CD14-positive monocyte (primary cell): Measurements from ENCODE around the gene PATE4. TPM values are rescaled to one million over a fixed set of nuclear protein-coding genes. Genes with fewer than 3 reads are reported as not detected.

Experiments used
- DNase-seq, 3 donors: peaks; one replicate each; pipeline ENCODE4 v3.0.0-alpha.2; 2011 to 2022
- H2AFZ ChIP-seq: 2 replicates; pipeline ENCODE4 v1.6.0; 2012; ENCODE audit warnings: mild to moderate bottlenecking, low read depth, low read length, inconsistent platforms; ENCODE audit not compliant: insufficient read depth, poor library complexity, severe bottlenecking
- H3K27ac ChIP-seq, 2 donors: 1 replicate in 1 of 2; 2 replicates in 1 of 2; pipeline ENCODE4 v1.5.1; 2012 to 2013; ENCODE audit warnings: low read length in 2 of 2, control low read depth in 1 of 2, inconsistent platforms in 1 of 2, low read depth in 1 of 2, mild to moderate bottlenecking in 1 of 2
- H3K27me3 ChIP-seq, 2 donors: one replicate each; pipeline versions ENCODE4 v1.6.0 to v1.6.1; 2011 to 2013; ENCODE audit warnings: low read length in 2 of 2; ENCODE audit not compliant: control insufficient read depth in 2 of 2, insufficient read depth in 2 of 2
- H3K36me3 ChIP-seq, 2 donors: replicated peaks in 1 of 2; 1 replicate in 1 of 2; 2 replicates in 1 of 2; pipeline versions ENCODE4 v1.5.1 to v1.6.1; 2012 to 2013; ENCODE audit warnings: low read length in 2 of 2, control low read depth in 1 of 2, inconsistent platforms in 1 of 2, mild to moderate bottlenecking in 1 of 2; ENCODE audit not compliant: insufficient read depth in 2 of 2, control insufficient read depth in 1 of 2
- H3K4me1 ChIP-seq, 2 donors: 1 replicate in 1 of 2; 2 replicates in 1 of 2; pipeline versions ENCODE4 v1.5.1 to v1.6.1; 2012 to 2013; ENCODE audit warnings: low read length in 2 of 2, control low read depth in 1 of 2, inconsistent platforms in 1 of 2, mild to moderate bottlenecking in 1 of 2, moderate library complexity in 1 of 2; ENCODE audit not compliant: insufficient read depth in 2 of 2, control insufficient read depth in 1 of 2
- H3K4me2 ChIP-seq: replicated peaks from 2 replicates; pipeline ENCODE3; 2012; ENCODE audit warnings: low read length, moderate library complexity, mild to moderate bottlenecking; ENCODE audit not compliant: poor library complexity, severe bottlenecking; ENCODE audit errors: extremely low read depth
- H3K4me3 ChIP-seq, 3 experiments: fragments of 200-600 bp in 1 of 3; sonication (generic) in 1 of 3; replicated peaks in 1 of 3; 1 replicate in 2 of 3; 2 replicates in 1 of 3; pipeline ENCODE4 v1.5.1; 2011 to 2013; ENCODE audit warnings: low read length in 3 of 3, mild to moderate bottlenecking in 3 of 3, control low read depth in 2 of 3, low read depth in 2 of 3, inconsistent platforms in 1 of 3, moderate library complexity in 1 of 3
- H3K79me2 ChIP-seq: 2 replicates; pipeline ENCODE4 v1.6.0; 2012; ENCODE audit warnings: mild to moderate bottlenecking, control low read depth, inconsistent platforms, low read length, moderate library complexity; ENCODE audit not compliant: insufficient read depth
- H3K9ac ChIP-seq: 2 replicates; pipeline ENCODE4 v1.6.0; 2017; ENCODE audit warnings: low read length, mild to moderate bottlenecking; ENCODE audit not compliant: insufficient read depth, poor library complexity, severe bottlenecking
- H3K9me3 ChIP-seq, 2 donors: replicated peaks in 1 of 2; 1 replicate in 1 of 2; 2 replicates in 1 of 2; pipeline versions ENCODE4 v1.5.1 to v1.6.1; 2012 to 2013; ENCODE audit warnings: low read length in 2 of 2, control low read depth in 1 of 2; ENCODE audit not compliant: control insufficient read depth in 1 of 2, insufficient read depth in 1 of 2
- H4K20me1 ChIP-seq: 2 replicates; pipeline ENCODE4 v1.6.0; 2012; ENCODE audit warnings: mild to moderate bottlenecking, low read length, control low read depth, moderate library complexity; ENCODE audit not compliant: insufficient read depth
- H3K27ac Mint-ChIP-seq, 7 donors: one replicate each; pipeline ENCODE4 v1.8.0; 2020; ENCODE audit warnings: mild to moderate bottlenecking in 7 of 7, mixed read lengths in 7 of 7, moderate library complexity in 6 of 7, inconsistent platforms in 2 of 7
- H3K27me3 Mint-ChIP-seq, 3 donors: one replicate each; pipeline ENCODE4 v1.8.0; 2021 to 2022; ENCODE audit warnings: low read depth in 3 of 3, mild to moderate bottlenecking in 3 of 3, mixed read lengths in 3 of 3, moderate library complexity in 3 of 3, inconsistent platforms in 1 of 3
- H3K36me3 Mint-ChIP-seq, 2 donors: one replicate each; pipeline ENCODE4 v1.8.0; 2020; ENCODE audit warnings: mixed read lengths in 2 of 2, inconsistent platforms in 1 of 2, mild to moderate bottlenecking in 1 of 2
- H3K4me1 Mint-ChIP-seq: one replicate; pipeline ENCODE4 v1.8.0; 2020; ENCODE audit warnings: mild to moderate bottlenecking, mixed read lengths
- H3K4me3 Mint-ChIP-seq, 2 donors: one replicate each; pipeline ENCODE4 v1.8.0; 2020; ENCODE audit warnings: mild to moderate bottlenecking in 2 of 2, mixed read lengths in 2 of 2, moderate library complexity in 1 of 2
- H3K9me3 Mint-ChIP-seq, 7 donors: one replicate each; pipeline ENCODE4 v1.8.0; 2020 to 2022; ENCODE audit warnings: mixed read lengths in 7 of 7, mild to moderate bottlenecking in 6 of 7, moderate library complexity in 6 of 7, inconsistent platforms in 2 of 7
- CTCF ChIP-seq: fragments of 200-600 bp; IDR thresholded peaks from one replicate; pipeline ENCODE4 v1.8.0; 2022; ENCODE audit warnings: antibody characterized with exemption, mild to moderate bottlenecking
- WGBS: methylation state at CpG from one replicate; pipeline ENCODE4 v1.1.5; 2013; ENCODE audit warnings: missing lambda C conversion rate; ENCODE audit not compliant: insufficient coverage; 5-methylcytosine and 5-hydroxymethylcytosine counted together
- intact Hi-C, 2 donors: fragments of 100-400 bp; cut with micrococcal nuclease; formaldehyde crosslinking; loops; one replicate each; pipeline versions ENCODE4 v1.15.0 to v1.15.1; 2023
- polyA plus RNA-seq, 3 donors: library from polyadenylated mRNA; depleted of rRNA in 1 of 3; unstranded in 2 of 3; stranded (reverse) in 1 of 3; fragments of 300-500 nt in 2 of 3; fragments of >200 nt in 1 of 3; fragmentation: Illumina TruSeq in 2 of 3; gene quantifications; 1 replicate in 2 of 3; 2 replicates in 1 of 3; pipeline ENCODE4 v1.2.3, GENCODE V29; 2012 to 2021

Gene PATE4
- polyA plus RNA-seq, 3 donors, result not detected

- Mint-ChIP-seq H3K36me3 (no peaks in the 10 kb centered on the region), H3K4me1 (peaks cover 1% of the 10 kb centered on the region), H3K9me3 (peaks cover 9 to 20% (median 11%) of the 10 kb centered on the region in 7 donors), H3K4me3 (no peak overlapping the region), H3K27me3 (peaks cover 0 to 6% (median 4%) of the 10 kb centered on the region in 3 donors), H3K27ac (no peak overlapping the region)
- Histone ChIP-seq H3K27me3 (no peaks in the 10 kb centered on the region), H3K4me3 (no peak overlapping the region), H3K4me1 (no peaks in the 10 kb centered on the region), H3K36me3 (no peaks in the 10 kb centered on the region), H3K9ac (no peak overlapping the region), H3K79me2 (no peaks in the 10 kb centered on the region), H4K20me1 (no peaks in the 10 kb centered on the region), H3K9me3 (peaks cover 9% of the 10 kb centered on the region in 2 donors), H3K27ac (no peak overlapping the region), H3K4me2 (no peak overlapping the region), H2AFZ (no peak overlapping the region)
- intact Hi-C loops, result no loop called here
- DNase-seq, result no peak
- TF ChIP-seq CTCF, result no peak
Observed at GRCh38 chr11:125872138-125872491, 39.0 kb downstream of the PATE4 start.

- 90% methylated on average over 2 of the region's 20 CpGs for WGBS
- no peaks in the 10 kb centered on the region for H3K79me2 ChIP-seq
- H3K36me3 ChIP-seq, result no peaks in the 10 kb centered on the region
- H3K27me3 ChIP-seq, result no peaks in the 10 kb centered on the region
- no peak overlapping the region for H3K27ac Mint-ChIP-seq
- H4K20me1 ChIP-seq, result no peaks in the 10 kb centered on the region
- intact Hi-C loops, result no loop called here
- H3K27ac ChIP-seq, result no peak overlapping the region
- peaks cover 9% of the 10 kb centered on the region in 2 donors for H3K9me3 ChIP-seq
- peaks cover 1% of the 10 kb centered on the region for H3K4me1 Mint-ChIP-seq
- TF ChIP-seq CTCF, result no peak
- peaks cover under 1 to 12% (median 4%) of the 10 kb centered on the region in 3 donors for H3K27me3 Mint-ChIP-seq
- no peak overlapping the region for H3K4me3 Mint-ChIP-seq
- H3K9ac ChIP-seq, result no peak overlapping the region
- H3K9me3 Mint-ChIP-seq, result peaks cover 9 to 20% (median 11%) of the 10 kb centered on the region in 7 donors
- H3K4me1 ChIP-seq, result no peaks in the 10 kb centered on the region
- H3K4me3 ChIP-seq, result no peak overlapping the region
- no peak overlapping the region for H3K4me2 ChIP-seq
- DNase-seq, result no peak
- H3K36me3 Mint-ChIP-seq, result no peaks in the 10 kb centered on the region
- H2AFZ ChIP-seq, result no peak overlapping the region
Observed at GRCh38 chr11:125873881-125874555, 40.9 kb downstream of the PATE4 start.
